HCT116 (cell line): ENCODE measurements around the gene ABHD12B.

Experiments
- CTCF ChIP-seq, 3 experiments: fragments of 200-600 bp in 1 of 3; sonication (generic) in 1 of 3; IDR thresholded peaks in 2 of 3; conservative IDR thresholded peaks in 1 of 3; 2 replicates each; pipeline ENCODE4 v1.5.1; 2012 to 2017; ENCODE audit warnings: low read depth in 2 of 3, low read length in 2 of 3, antibody characterized with exemption in 1 of 3, borderline replicate concordance in 1 of 3, control low read depth in 1 of 3, mild to moderate bottlenecking in 1 of 3, mixed read lengths in 1 of 3, mixed run types in 1 of 3, moderate library complexity in 1 of 3; ENCODE audit not compliant: insufficient read depth in 1 of 3
- EZH2 ChIP-seq: fragments of 200-600 bp; sonication (generic); IDR thresholded peaks from 2 replicates; pipeline ENCODE4 v1.6.1; 2017; ENCODE audit warnings: antibody characterized with exemption, mixed run types
- TF ChIP-seq, protein P1 (sequence below): IDR thresholded peaks from 2 replicates; pipeline ENCODE4 v1.6.1; 2012; ENCODE audit warnings: low read depth

GRCh38 chr14:50859296-50859624 is 12.6 kb upstream of the ABHD12B start:
- TF ChIP-seq CTCF (IDR thresholded peaks at IDR 0.05 in 2 of 3, conservative IDR thresholded peaks at IDR 0.05 in 1 of 3; ENCODE audit: borderline replicate concordance in 1 of 3, insufficient read depth in 1 of 3, low read depth in 2 of 3, low read length in 2 of 3) = no peak
- TF ChIP-seq, protein P1, sequence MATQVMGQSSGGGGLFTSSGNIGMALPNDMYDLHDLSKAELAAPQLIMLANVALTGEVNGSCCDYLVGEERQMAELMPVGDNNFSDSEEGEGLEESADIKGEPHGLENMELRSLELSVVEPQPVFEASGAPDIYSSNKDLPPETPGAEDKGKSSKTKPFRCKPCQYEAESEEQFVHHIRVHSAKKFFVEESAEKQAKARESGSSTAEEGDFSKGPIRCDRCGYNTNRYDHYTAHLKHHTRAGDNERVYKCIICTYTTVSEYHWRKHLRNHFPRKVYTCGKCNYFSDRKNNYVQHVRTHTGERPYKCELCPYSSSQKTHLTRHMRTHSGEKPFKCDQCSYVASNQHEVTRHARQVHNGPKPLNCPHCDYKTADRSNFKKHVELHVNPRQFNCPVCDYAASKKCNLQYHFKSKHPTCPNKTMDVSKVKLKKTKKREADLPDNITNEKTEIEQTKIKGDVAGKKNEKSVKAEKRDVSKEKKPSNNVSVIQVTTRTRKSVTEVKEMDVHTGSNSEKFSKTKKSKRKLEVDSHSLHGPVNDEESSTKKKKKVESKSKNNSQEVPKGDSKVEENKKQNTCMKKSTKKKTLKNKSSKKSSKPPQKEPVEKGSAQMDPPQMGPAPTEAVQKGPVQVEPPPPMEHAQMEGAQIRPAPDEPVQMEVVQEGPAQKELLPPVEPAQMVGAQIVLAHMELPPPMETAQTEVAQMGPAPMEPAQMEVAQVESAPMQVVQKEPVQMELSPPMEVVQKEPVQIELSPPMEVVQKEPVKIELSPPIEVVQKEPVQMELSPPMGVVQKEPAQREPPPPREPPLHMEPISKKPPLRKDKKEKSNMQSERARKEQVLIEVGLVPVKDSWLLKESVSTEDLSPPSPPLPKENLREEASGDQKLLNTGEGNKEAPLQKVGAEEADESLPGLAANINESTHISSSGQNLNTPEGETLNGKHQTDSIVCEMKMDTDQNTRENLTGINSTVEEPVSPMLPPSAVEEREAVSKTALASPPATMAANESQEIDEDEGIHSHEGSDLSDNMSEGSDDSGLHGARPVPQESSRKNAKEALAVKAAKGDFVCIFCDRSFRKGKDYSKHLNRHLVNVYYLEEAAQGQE = no peak
- no peak for TF ChIP-seq EZH2
